ENCODE measurements around the gene PARD3.

The PARD3 gene

DNA sequence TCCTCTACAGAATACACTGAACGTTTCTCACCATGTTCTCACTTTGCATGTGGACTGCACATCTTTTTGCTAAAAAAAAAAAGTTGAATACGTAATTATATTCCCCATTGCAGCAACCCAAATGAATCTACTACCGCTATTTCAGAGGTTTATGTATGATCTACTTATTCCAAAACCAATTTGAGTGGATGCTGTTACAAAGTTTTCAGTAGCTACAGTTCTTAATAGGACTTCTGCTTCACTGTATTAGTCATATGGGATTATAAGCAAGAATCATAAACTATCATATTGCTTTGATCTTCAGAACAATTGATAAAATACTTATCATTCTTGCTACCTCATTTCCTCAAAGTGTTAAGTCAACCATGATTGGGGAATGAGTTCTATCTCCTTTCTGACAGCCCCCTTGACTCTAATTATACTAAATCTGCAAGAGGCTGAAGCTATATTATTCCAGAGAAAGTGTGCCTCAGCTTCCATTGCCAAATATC lies 257.0 kb downstream of the PARD3 start:
- no peak for FAIRE-seq

DNA sequence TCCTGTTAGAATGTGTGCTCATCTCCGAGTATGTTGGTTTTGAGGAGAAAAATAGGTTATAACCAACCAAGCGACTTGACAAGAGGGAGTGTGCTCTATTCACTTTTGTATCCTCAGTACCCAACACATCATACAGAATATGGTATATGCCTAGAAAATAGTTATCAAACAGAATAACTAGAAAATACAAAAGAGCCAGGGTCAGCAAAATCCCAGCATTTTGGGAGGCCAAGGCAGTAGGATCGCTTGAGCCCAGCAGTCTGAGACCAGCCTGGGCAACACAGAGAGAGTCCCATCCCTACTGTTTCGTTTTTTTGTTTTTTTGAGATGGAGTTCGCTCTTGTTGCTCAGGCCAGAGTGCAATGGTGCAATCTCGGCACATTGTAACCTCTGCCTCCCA lies 257.9 kb downstream of the PARD3 start:
- FAIRE-seq, result no peak

DNA sequence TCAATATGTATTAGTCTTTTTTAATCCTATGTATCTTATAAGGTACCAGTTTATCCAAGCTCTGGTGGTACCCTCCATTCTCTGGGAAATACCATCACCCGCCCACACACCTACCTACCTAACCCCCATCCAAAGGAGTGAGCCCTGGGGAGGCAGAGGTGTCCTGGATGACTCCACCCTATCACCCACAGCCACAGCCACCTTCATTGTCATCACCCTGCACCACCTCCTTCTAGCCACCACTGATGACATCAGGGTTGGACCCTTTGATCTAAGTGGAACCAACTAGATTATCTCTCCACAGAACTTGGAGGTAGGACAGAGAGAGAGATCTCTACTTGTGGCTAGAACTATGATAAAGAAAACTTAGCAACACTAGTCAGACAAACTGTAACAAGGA lies 259.4 kb downstream of the PARD3 start:
- no peak for FAIRE-seq

DNA sequence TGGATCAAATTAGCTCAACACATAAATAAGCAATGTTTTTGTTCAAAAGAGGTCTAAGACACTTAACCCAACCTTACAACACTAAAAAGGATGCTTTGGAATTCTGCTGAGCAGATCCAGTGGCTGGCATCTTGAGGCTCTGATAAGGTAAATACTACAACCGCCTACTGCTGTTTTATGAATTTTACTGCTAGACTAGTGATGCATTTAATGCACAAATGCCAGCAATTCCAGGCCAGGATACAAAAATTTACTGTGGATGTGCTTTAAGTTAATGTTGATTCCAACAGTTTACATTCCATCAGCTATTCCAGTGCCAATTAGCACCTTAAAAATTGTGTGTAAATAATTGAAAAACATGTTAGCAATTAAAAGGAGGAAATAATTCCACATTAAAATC lies 261.3 kb downstream of the PARD3 start:
- no peak for FAIRE-seq

DNA sequence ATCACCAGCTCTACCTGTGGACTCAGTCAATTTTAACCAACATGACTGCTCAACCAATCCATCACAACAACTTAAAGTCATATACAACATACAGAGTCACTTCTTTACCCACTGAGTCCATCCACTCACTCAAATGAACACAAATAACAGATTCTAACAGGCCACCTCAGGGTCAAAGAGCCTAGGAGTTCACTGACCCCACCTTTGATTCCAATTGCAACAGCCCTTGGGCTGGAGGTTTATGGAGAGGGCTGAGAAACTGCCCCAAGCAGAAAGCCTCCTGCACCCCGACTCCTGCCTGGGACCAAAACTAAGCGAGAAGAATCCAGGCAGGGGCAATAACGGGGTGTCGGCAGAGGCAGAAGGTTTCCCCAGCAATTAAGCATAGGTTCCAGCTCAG lies 263.8 kb downstream of the PARD3 start:
- no peak for FAIRE-seq

DNA sequence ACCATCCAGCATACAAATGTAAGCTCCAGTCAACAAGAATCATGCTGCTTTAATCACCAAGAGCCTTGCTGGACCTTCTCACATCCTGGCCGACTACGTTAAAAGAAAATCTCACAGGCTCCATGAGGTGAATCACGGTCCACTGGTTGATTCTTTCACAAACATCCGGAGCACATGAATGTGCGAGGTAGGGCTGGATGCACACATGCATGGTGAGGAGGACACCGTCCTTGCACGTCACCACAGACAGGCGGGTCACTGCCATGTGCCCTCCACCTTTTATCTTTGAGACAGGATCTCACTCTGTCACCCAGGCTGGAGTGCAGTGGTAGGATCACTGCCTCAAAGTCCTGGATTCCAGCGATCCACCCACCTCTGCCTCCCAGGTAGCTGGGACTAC lies 265.1 kb downstream of the PARD3 start:
- no peak for FAIRE-seq

DNA sequence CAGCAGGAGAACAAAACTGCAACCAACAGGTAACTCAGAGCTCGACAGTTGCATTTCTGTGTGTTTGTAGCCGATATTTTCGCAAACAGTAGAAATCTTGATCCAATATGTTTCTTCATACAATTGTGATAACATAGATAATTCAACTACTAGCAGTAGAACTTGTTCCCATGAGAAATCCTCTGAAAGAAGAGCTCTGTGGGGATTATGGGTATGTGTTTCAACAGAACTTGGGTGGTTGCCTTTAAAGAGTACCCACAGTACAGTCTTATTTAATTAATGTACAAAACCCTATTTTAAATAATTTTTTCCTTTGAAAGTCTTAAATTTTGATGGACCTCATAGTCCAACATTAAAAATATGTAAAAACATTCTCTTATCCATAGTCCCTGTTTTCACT lies 266.1 kb downstream of the PARD3 start:
- FAIRE-seq, result no peak

DNA sequence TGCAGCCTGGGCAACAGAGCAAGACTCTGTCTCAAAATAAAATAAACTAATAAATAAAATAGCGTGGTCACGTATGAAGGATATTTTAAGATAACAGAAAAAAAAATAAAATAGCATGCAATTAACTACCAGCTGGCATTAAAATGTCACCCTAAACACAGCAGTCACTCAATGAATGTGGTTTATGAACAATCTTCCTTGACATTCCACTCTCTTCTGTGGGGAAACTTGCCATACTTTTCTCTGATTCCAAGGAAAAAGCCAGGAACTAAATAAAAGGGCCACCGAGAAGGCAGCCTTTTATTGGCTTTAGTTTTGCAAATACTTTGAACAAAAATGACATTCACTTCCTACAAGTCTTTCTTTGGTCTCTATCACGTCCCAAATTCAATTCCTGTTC lies 266.6 kb downstream of the PARD3 start:
- FAIRE-seq, result no peak

DNA sequence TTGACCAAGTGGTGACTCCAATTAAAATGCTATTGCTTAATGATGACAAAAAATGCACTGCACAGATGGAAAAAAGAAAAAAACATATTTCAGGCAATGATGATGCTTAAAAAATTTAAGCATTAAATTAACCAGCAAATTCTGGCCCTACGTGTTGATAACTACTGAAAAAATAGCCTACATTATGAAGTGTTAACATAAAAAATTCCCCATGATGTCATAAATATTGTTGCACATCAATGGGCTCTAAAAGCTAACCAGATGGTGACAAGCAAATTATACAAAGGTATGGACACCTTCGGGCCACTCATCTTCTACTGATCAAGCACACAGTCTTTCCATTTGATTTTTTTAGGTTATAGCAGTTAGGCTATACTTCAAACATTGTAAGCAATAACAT lies 267.4 kb downstream of the PARD3 start:
- FAIRE-seq, result no peak

DNA sequence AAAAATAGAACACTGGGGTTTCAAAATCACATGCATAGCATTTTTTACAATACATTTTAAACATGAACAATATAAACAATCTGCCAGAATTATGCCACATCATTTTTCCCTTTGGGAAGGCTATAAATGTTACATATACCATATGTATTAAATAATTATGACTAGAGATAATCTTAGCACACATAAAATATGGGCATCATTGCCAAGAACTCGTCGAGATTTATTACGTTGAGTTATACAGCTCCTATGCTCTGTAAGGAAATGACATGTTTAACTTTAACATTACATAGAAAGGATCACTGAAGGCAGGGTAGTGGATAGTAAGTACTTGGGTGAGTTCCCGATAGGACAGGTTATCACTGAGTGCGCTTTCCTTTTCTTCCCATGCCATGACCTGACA lies 267.8 kb downstream of the PARD3 start:
- no peak for FAIRE-seq

DNA sequence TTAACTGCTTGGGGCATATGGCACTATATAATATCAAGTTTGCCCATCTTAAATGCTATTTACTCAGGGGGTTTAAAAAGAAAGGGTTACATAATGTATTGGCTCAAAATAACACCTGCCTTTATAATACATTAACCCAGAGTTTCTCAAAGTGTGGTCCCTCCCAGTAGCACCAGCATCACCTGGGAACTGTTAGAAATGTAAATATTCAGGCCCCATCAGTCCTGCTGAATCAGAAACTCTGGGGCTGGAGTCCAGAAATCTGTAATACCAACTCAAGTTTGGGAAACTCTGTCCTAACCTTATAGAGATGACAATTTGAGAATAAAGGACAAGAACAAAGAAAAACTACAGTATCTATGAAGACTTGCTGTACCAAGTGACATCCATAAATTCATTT lies 270.7 kb downstream of the PARD3 start:
- FAIRE-seq, result no peak

DNA sequence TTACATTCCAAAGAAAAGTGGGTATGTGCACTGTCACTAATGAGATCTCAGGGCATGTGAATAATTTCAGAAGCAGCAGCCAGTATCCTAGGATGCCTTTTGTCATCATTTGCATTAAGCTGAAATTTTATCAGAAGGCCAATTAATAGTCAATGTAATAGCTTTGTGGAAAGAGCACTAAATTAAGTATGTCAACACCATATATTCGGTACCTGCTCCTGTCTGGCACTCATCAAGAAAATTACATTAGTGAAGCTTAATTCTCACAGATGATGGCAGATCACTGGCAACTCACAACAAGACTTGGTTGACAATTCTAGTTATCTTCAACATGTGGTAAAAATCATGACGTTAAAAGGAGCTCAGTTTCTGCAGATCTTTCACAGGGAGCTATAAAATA lies 271.4 kb downstream of the PARD3 start:
- no peak for FAIRE-seq

DNA sequence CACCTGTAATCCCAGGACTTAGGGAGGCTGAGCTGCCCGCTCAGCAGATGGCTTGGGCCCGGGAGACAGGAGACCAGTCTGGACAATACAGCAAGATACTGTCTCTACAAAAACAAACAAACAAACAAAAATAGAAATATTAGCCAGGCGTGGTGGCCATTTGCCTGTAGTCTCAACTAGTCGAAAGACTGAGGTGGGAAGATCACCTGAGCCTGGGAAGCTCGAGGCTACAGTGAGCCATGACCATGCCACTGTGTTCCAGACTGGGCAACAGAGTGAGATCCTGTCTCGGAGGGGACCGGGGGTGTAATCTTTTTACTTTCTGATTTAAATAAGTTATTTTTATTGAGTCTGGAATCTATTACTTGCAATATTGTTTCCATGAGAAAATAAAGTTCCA lies 274.6 kb downstream of the PARD3 start:
- no peak for FAIRE-seq

DNA sequence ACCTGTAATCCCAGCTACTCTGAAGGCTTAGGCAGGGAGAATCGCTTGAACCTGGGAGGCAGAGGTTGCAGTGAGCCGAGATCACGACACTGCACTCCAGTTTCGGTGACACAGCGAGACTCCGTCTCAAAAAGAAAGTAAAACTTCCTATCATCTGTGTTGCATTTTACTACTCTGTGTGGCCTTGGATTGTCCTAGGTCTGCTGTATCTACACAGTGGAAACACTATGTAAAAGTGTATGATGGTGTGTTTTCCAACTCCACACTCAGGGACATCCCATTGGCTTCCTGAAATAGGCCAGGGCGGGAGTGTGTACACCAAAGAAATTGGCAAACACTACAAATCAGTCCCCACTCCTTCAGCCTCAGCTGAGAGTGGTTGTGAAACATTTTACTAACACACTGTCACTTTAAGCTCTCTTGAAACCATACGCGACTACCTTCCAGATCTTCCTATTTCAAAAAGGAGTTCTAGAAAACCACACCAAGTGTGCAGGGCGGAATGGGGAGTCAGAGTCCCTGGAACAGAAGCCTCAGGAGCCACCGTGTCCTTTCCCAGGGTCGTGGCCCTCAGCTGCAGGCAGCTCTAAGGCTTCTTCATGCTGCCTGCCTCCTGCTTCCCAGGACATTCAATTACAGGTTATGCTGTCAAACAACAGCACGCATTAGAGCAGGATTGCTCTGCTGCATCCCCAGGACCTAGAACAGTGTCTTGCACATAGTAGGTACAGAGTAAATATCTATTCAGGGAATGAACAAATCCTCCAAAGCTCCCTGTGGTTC lies 275.4 kb downstream of the PARD3 start:
- FAIRE-seq, result no peak

DNA sequence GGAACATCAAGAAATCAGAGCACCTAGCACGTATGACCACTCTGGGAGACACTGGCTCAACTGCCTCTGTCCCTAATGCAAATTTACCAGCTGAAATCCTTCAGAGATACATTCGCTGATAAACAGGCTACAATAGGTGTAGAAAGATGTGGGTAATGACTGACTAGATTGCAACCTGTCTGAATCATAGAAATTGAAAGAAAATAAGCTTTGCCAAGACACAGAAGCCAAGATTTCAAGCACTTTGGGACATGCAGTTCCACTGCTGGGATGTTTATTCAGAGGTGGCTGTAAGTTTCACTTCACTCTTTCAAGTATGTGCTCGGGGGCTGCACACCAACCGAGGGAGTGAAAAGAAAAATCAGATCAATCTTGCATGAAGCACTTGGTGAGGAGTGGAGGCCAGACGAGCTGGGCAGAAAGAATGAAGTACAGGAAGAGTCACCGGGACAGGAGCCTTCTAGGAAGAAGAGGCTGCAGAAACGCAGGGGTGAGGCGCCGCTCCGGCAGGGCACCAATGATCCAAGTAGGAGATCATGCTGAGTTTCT lies 276.7 kb downstream of the PARD3 start:
- FAIRE-seq, result no peak

DNA sequence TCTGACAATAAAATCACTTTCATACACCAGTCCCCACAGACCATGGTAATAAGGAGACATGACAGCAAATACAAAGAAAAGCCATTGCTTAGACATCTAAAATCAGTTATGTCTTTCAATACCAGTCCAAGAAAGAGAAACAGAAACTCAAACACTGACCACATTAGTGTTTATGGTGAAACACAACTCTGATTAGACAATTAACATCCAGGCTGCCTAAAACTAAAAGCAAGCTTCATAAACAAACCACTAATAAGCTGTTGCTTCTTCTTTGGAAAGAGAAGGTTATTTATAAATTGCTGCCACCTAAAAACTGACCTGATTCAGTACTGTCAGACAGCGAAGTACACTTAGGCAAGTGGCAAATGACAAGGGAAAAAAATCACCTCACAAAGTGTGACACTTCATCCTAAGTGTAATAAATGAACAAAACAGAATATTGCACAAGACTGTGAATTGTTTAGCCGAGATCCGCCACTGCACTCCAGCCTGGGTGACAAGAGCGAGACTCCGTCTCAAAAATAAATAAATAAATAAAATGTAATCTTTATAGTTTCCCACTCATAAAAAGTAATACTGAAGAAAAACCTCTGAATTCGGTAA lies 277.4 kb downstream of the PARD3 start:
- no peak for FAIRE-seq

DNA sequence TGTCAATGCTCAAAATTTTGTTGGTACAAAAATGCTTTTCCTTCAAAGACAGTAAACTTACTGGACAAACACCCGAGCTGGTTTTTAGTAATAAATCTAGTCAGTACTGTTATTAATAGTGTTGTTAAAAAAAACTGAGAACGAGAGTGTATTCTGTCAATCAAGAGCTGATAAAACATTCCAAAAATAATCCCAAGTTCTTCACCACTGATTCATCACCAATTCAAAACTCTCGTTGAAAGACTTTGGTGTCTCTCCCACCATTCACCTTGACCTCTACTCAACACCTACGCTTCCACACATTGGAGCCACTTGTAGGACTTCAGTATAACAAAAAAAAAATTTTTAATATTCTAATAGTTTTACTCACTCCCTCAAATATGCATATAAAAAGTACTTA lies 279.2 kb downstream of the PARD3 start:
- FAIRE-seq, result no peak

DNA sequence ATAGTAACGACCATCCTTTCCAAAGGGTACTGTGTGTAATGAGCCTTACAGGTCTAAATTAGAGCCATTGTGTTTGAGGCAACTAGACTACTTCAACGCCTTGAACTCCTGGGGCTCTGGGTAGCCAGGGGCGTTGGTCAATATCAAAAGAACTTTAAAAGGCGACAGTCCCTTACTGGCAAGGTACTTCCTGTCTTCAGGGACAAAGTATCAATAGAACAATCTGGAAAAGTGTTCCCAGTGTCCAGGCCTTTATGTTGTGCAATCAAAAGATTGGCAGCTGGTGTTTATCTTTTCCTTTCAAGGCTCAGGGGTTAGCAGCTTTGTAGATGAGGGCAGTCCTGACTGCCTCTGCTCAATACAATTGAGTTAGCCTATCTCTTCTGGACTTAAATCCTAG lies 284.3 kb downstream of the PARD3 start:
- no peak for FAIRE-seq

DNA sequence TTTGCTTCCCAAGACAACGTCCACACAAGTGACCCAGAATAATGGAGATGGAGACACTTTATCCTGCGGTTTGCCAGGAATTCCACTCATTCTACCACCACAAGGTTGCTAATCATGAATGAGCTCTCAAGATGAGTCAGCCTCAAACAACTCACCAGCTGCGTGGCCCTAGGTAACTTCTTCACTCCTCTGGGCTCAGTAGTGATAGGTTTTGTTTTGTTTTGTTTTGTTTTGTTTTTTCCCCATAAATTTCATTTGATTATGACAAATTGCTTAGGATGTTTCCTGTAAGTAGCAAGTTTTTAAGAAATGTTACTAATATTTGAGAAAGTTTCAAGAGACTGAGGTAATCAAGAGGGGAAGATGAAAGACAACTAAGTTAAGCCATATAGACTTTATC lies 286.8 kb downstream of the PARD3 start:
- FAIRE-seq, result no peak

DNA sequence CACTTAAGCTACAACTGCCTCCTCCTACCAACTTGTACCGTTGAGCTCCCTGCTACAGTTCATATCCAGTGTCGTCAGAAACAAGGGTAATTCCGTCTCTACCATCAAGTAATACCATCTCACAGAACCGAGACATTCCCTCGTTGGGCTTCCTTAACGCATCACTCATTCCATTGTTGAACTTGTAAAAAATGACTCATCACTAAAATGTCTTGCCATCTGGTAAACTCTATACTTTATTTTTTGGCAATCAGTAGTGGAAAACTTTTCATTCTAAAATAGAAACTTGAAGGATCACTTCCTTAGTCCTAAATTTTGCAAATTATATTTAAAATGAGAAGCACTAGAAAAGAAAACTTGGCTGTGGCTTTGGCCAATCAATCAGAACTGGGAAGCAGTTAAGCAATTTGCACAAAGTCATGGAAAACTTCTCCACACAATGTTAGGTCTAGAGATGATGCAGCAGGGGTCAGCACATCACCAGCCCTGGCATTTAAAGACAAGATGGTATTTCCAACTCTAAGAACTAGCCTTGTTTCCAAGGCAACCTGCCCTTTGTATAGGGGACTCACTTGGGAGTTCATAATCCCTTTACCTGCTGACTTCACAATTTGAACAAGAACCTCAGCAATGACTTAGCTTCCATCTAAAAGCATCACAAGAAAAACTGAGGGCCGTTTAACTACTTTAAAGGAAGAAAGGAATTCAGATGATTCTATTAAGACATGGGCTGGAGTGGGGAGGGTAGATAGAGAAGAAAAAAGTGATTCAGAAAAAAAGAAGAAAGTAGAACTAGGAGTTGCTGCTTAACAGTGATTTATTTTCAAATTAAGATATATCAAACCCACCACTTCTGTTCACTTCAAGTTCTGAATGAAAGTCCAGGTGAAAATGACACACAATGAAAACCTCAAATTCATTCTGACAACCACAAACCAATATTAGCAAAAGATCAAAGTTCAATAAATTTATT lies 288.1 kb downstream of the PARD3 start:
- FAIRE-seq, result no peak

DNA sequence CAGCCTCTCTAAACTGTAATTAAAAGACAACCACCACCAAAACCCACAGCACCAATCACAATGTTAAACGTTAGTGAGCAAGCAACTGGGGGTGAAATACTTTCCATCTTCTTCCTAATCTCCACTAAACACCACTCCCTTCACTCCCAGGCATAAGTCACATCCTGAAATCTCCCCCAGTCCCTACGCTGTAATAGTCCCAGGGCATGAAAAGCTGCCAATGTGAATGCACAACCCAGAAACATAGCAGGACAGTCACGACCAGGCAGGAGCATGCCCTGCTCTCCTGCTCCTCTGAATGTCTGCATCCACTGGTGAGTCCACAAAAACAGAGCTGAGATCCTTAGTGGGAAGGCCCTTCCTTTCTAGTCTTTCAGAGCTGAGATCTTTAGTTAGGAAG lies 288.9 kb downstream of the PARD3 start:
- no peak for FAIRE-seq

DNA sequence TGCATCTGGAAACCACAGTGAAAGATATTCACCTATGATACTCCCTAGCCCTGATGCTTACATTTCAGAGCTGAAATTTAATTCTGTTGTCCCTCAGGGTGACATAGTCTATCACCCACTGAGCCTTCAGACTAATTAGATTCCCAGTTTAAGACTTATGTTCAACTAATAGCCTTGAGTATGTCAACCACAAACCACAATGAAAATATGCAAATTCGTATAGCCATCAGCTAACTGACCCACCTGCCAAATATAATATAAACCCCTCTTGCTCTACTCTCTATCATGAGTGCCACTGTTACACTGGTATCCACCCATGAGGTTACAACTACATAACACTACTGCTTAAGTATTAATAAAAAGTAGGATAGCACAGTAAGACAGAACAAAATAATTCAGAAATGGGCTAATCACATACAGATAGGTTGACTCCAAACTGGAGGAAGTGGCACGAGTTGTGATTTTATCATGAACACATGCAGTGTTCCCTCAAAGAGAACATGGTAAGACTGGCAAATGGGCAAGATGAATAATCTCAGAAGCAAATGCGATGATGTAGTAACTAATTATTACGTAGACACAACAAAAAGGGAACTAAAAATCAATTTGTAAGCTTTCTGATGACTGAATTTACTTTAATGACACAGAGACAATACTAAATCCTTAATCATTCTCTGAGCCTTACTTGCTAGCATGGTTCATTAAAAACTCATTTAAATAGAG lies 290.6 kb downstream of the PARD3 start:
- FAIRE-seq, result no peak

Data from A204.1 (cell line).